IPS-18a (cell line): Measurements from ENCODE around the gene ZFPM1.
A peak's percentile ranks its signal among the peaks of the same experiment; 100 is the strongest.

Source experiments
- H3K27ac ChIP-seq: one replicate; pipeline ENCODE4 v1.5.1; 2013; ENCODE audit warnings: low read length
- H3K27me3 ChIP-seq: one replicate; pipeline ENCODE4 v1.6.1; 2013; ENCODE audit warnings: mild to moderate bottlenecking, low read length; ENCODE audit not compliant: control insufficient read depth, insufficient read depth
- H3K36me3 ChIP-seq: one replicate; pipeline ENCODE4 v1.6.1; 2013; ENCODE audit warnings: low read depth, low read length; ENCODE audit not compliant: control insufficient read depth
- H3K4me1 ChIP-seq: one replicate; pipeline ENCODE4 v1.6.1; 2013; ENCODE audit warnings: low read depth, low read length; ENCODE audit not compliant: control insufficient read depth
- H3K4me3 ChIP-seq: one replicate; pipeline ENCODE4 v1.5.1; 2013; ENCODE audit warnings: low read length
- H3K9ac ChIP-seq: one replicate; pipeline ENCODE4 v1.6.1; 2013; ENCODE audit warnings: mild to moderate bottlenecking, low read length, moderate library complexity
- H3K9me3 ChIP-seq: one replicate; pipeline ENCODE4 v1.6.1; 2013; ENCODE audit warnings: low read depth, low read length; ENCODE audit not compliant: control insufficient read depth

ZFPM1 gene

GRCh38 chr16:88541831-88542616 lies 88.9 kb downstream of the ZFPM1 start:
- Histone ChIP-seq H3K4me3 (no peak overlapping the region), H3K9ac (no peak overlapping the region), H3K4me1 (no peaks in the 10 kb centered on the region), H3K27me3 (peaks cover 48% of the 10 kb centered on the region), H3K9me3 (peaks cover 6% of the 10 kb centered on the region), H3K27ac (no peak overlapping the region), H3K36me3 (no peaks in the 10 kb centered on the region)

- Histone ChIP-seq H3K9me3 (peaks cover 6% of the 10 kb centered on the region), H3K9ac (no peak overlapping the region), H3K4me1 (no peaks in the 10 kb centered on the region), H3K4me3 (no peak overlapping the region), H3K27ac (no peak overlapping the region), H3K36me3 (no peaks in the 10 kb centered on the region), H3K27me3 (peaks cover 57% of the 10 kb centered on the region)
Measured at GRCh38 chr16:88543230-88543813, 90.2 kb downstream of the ZFPM1 start.

GRCh38 chr16:88545781-88546180 lies 92.7 kb downstream of the ZFPM1 start:
- Histone ChIP-seq H3K27me3 (peaks cover 60% of the 10 kb centered on the region), H3K4me3 (no peak overlapping the region)

GRCh38 chr16:88548131-88548874 lies 95.2 kb downstream of the ZFPM1 start:
- no peaks in the 10 kb centered on the region for H3K36me3 ChIP-seq
- peaks cover 4% of the 10 kb centered on the region for H3K9me3 ChIP-seq
- no peak overlapping the region for H3K9ac ChIP-seq

More at GRCh38 chr16:88545781-88546180, 92.7 kb downstream of the ZFPM1 start:
- no peak overlapping the region for H3K27ac ChIP-seq
- peaks cover 2% of the 10 kb centered on the region for H3K4me1 ChIP-seq
- H3K9me3 ChIP-seq: peaks cover 6% of the 10 kb centered on the region
- no peaks in the 10 kb centered on the region for H3K36me3 ChIP-seq
- H3K9ac ChIP-seq: no peak overlapping the region

GRCh38 chr16:88548985-88549384 lies 95.9 kb downstream of the ZFPM1 start:
- peaks cover 2% of the 10 kb centered on the region for H3K4me1 ChIP-seq

More at GRCh38 chr16:88548131-88548874, 95.2 kb downstream of the ZFPM1 start:
- H3K27me3 ChIP-seq: peaks cover 64% of the 10 kb centered on the region
- peaks cover 2% of the 10 kb centered on the region for H3K4me1 ChIP-seq
- H3K4me3 ChIP-seq: no peak overlapping the region
- H3K27ac ChIP-seq: no peak overlapping the region

GRCh38 chr16:88549671-88550245 lies 96.7 kb downstream of the ZFPM1 start:
- no peaks in the 10 kb centered on the region for H3K36me3 ChIP-seq
- H3K9me3 ChIP-seq: no peaks in the 10 kb centered on the region
- no peak overlapping the region for H3K27ac ChIP-seq
- H3K9ac ChIP-seq: no peak overlapping the region
- peaks cover 2% of the 10 kb centered on the region for H3K4me1 ChIP-seq
- peaks cover 63% of the 10 kb centered on the region for H3K27me3 ChIP-seq
- peak overlapping the region; percentile 7 for H3K4me3 ChIP-seq

More at GRCh38 chr16:88548985-88549384, 95.9 kb downstream of the ZFPM1 start:
- no peak overlapping the region for H3K4me3 ChIP-seq
- no peak overlapping the region for H3K27ac ChIP-seq
- H3K27me3 ChIP-seq: peaks cover 64% of the 10 kb centered on the region
- H3K9me3 ChIP-seq: no peaks in the 10 kb centered on the region
- H3K9ac ChIP-seq: no peak overlapping the region
- no peaks in the 10 kb centered on the region for H3K36me3 ChIP-seq

- Histone ChIP-seq H3K4me3 (peak overlapping the region; percentile 7), H3K9ac (no peak overlapping the region), H3K9me3 (no peaks in the 10 kb centered on the region), H3K4me1 (peaks cover 2% of the 10 kb centered on the region), H3K27me3 (peaks cover 58% of the 10 kb centered on the region), H3K36me3 (no peaks in the 10 kb centered on the region), H3K27ac (no peak overlapping the region)
Measured at GRCh38 chr16:88550246-88550661, 97.2 kb downstream of the ZFPM1 start.

- Histone ChIP-seq H3K9ac (no peak overlapping the region), H3K4me1 (peaks cover 2% of the 10 kb centered on the region), H3K4me3 (no peak overlapping the region), H3K9me3 (no peaks in the 10 kb centered on the region), H3K36me3 (no peaks in the 10 kb centered on the region), H3K27ac (no peak overlapping the region), H3K27me3 (peaks cover 40% of the 10 kb centered on the region)
Measured at GRCh38 chr16:88552166-88552565, 99.1 kb downstream of the ZFPM1 start.

GRCh38 chr16:88552815-88553214 lies 99.7 kb downstream of the ZFPM1 start:
- no peak overlapping the region for H3K9ac ChIP-seq
- H3K4me1 ChIP-seq: peaks cover 2% of the 10 kb centered on the region

GRCh38 chr16:88553739-88554138 lies 100.7 kb downstream of the ZFPM1 start:
- Histone ChIP-seq H3K36me3 (no peaks in the 10 kb centered on the region), H3K27ac (no peak overlapping the region), H3K9ac (no peak overlapping the region), H3K27me3 (peaks cover 24% of the 10 kb centered on the region), H3K4me1 (peaks cover 2% of the 10 kb centered on the region), H3K9me3 (no peaks in the 10 kb centered on the region), H3K4me3 (no peak overlapping the region)

More at GRCh38 chr16:88552815-88553214, 99.7 kb downstream of the ZFPM1 start:
- H3K36me3 ChIP-seq: no peaks in the 10 kb centered on the region
- H3K4me3 ChIP-seq: no peak overlapping the region
- H3K27me3 ChIP-seq: peaks cover 34% of the 10 kb centered on the region
- H3K27ac ChIP-seq: no peak overlapping the region
- no peaks in the 10 kb centered on the region for H3K9me3 ChIP-seq

- H3K9me3 ChIP-seq: no peaks in the 10 kb centered on the region
- H3K27me3 ChIP-seq: peaks cover 14% of the 10 kb centered on the region
- no peaks in the 10 kb centered on the region for H3K36me3 ChIP-seq
- H3K4me3 ChIP-seq: no peak overlapping the region
- no peaks in the 10 kb centered on the region for H3K4me1 ChIP-seq
- H3K27ac ChIP-seq: no peak overlapping the region
- H3K9ac ChIP-seq: no peak overlapping the region
Measured at GRCh38 chr16:88554711-88555264, 101.7 kb downstream of the ZFPM1 start.
